Esophagus muscularis mucosa (tissue), 3 donors: ENCODE measurements around the gene CKAP5.

ENCODE experiments used
- POLR2A ChIP-seq: fragments of 450-650 bp; IDR thresholded peaks from one replicate; pipeline ENCODE4 v1.6.1; 2017; ENCODE audit warnings: antibody characterized with exemption, moderate library complexity, mild to moderate bottlenecking, low read depth
- POLR2AphosphoS5 ChIP-seq, 2 donors: sonication (generic); formaldehyde crosslinking; IDR thresholded peaks; one replicate each; pipeline ENCODE4 v1.6.1; 2017; ENCODE audit warnings: antibody characterized with exemption in 2 of 2
- TF ChIP-seq, protein P1 (sequence below), 3 experiments: fragments of 200-600 bp in 2 of 3; fragments of 450-650 bp in 1 of 3; sonication (generic) in 2 of 3; IDR thresholded peaks; one replicate each; pipeline ENCODE4 v1.5.1; 2017 to 2019; ENCODE audit warnings: antibody characterized with exemption in 3 of 3, mild to moderate bottlenecking in 2 of 3, moderate library complexity in 1 of 3

DNA sequence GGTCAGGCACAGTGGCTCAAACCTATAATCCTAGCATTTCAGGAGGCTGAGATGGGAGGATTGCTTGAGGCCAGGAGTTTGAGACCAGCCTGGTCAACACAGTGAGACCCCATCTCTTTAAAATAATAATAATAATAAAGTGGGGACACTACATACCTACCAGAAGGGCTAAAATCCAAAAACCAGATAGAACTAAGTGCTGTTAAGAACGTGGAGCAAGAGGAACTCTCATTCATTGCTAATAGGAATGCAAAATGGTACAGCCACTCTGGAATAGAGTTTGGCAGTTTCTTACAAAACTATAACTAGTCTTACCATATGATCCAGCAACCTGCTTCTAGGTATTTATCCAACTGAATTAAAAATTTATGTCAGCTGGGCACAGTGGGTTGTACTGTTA is 9.6 kb downstream of the CKAP5 start:
- TF ChIP-seq, protein P1, sequence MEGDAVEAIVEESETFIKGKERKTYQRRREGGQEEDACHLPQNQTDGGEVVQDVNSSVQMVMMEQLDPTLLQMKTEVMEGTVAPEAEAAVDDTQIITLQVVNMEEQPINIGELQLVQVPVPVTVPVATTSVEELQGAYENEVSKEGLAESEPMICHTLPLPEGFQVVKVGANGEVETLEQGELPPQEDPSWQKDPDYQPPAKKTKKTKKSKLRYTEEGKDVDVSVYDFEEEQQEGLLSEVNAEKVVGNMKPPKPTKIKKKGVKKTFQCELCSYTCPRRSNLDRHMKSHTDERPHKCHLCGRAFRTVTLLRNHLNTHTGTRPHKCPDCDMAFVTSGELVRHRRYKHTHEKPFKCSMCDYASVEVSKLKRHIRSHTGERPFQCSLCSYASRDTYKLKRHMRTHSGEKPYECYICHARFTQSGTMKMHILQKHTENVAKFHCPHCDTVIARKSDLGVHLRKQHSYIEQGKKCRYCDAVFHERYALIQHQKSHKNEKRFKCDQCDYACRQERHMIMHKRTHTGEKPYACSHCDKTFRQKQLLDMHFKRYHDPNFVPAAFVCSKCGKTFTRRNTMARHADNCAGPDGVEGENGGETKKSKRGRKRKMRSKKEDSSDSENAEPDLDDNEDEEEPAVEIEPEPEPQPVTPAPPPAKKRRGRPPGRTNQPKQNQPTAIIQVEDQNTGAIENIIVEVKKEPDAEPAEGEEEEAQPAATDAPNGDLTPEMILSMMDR (IDR thresholded peaks at IDR 0.05): no peak
- TF ChIP-seq POLR2A (no peak), POLR2AphosphoS5 (IDR thresholded peaks at IDR 0.05) (no peak)
